HepG2 (cell line): Measurements from ENCODE around the gene SAMD4A. TPM values are rescaled to one million over a fixed set of nuclear protein-coding genes. Genes with fewer than 3 reads are reported as not detected.

Experiments
- ATF2 ChIP-seq: sonication (generic); formaldehyde crosslinking; IDR thresholded peaks from 2 replicates; pipeline ENCODE4 v1.4.0; 2020; ENCODE audit warnings: missing genetic modification reagents
- BCL6 ChIP-seq: IDR thresholded peaks from 2 replicates; pipeline ENCODE4 v1.6.1; 2016; ENCODE audit warnings: missing genetic modification reagents, missing compliant biosample characterization
- CBFB ChIP-seq: sonication (generic); formaldehyde crosslinking; IDR thresholded peaks from 2 replicates; pipeline ENCODE4 v1.4.0; 2020; ENCODE audit warnings: missing genetic modification reagents
- FOXJ3 ChIP-seq: sonication (generic); formaldehyde crosslinking; IDR thresholded peaks from 2 replicates; pipeline ENCODE4 v1.4.0; 2020; ENCODE audit warnings: missing genetic modification reagents, mild to moderate bottlenecking, borderline replicate concordance
- GATAD2A ChIP-seq: IDR thresholded peaks from 2 replicates; pipeline ENCODE4 v1.6.1; 2016
- MEF2D ChIP-seq: sonication (generic); formaldehyde crosslinking; IDR thresholded peaks from 2 replicates; pipeline ENCODE4 v1.5.1; 2020; ENCODE audit warnings: mild to moderate bottlenecking, missing genetic modification reagents
- MYC ChIP-seq: sonication (generic); formaldehyde crosslinking; IDR thresholded peaks from 2 replicates; pipeline ENCODE4 v1.9.0; 2021; ENCODE audit warnings: missing genetic modification reagents, borderline replicate concordance
- NCOA1 ChIP-seq: sonication (generic); formaldehyde crosslinking; IDR thresholded peaks from 2 replicates; pipeline ENCODE4 v1.9.0; 2021; ENCODE audit warnings: missing genetic modification reagents
- NCOA2 ChIP-seq: sonication (generic); formaldehyde crosslinking; IDR thresholded peaks from 2 replicates; pipeline ENCODE4 v1.8.0; 2022; ENCODE audit warnings: inconsistent platforms
- SIX1 ChIP-seq: sonication (generic); formaldehyde crosslinking; IDR thresholded peaks from 2 replicates; pipeline ENCODE4 v1.4.0; 2020; ENCODE audit warnings: missing genetic modification reagents, borderline replicate concordance
- SOX13 ChIP-seq, 3 experiments: fragments of 450-650 bp in 1 of 3; sonication (generic) in 1 of 3; formaldehyde crosslinking in 1 of 3; IDR thresholded peaks in 2 of 3; conservative IDR thresholded peaks in 1 of 3; 2 replicates each; pipeline versions ENCODE4 v1.5.0 to v1.6.1; 2016 to 2020; ENCODE audit warnings: antibody characterized with exemption in 1 of 3, mild to moderate bottlenecking in 1 of 3, missing compliant biosample characterization in 1 of 3, missing genetic modification reagents in 1 of 3, moderate library complexity in 1 of 3
- TBL1XR1 ChIP-seq: fragments of 150-350 bp; IDR thresholded peaks from 2 replicates; pipeline ENCODE4 v1.6.1; 2014; ENCODE audit warnings: borderline replicate concordance, low read length; ENCODE audit not compliant: partially characterized antibody
- ZFP37 ChIP-seq: sonication (generic); formaldehyde crosslinking; IDR thresholded peaks from 2 replicates; pipeline ENCODE4 v1.4.0; 2020; ENCODE audit warnings: missing genetic modification reagents, borderline replicate concordance
- ZNF660 ChIP-seq: sonication (generic); formaldehyde crosslinking; IDR thresholded peaks from 2 replicates; pipeline ENCODE4 v1.5.1; 2020; ENCODE audit warnings: mild to moderate bottlenecking, low read depth, missing genetic modification reagents, borderline replicate concordance
- ZXDC ChIP-seq: sonication (generic); formaldehyde crosslinking; IDR thresholded peaks from 2 replicates; pipeline ENCODE4 v1.5.0; 2020; ENCODE audit warnings: mild to moderate bottlenecking, missing genetic modification reagents
- polyA plus RNA-seq, 8 experiments: library from polyadenylated mRNA; depleted of rRNA in 3 of 8; stranded (reverse) in 7 of 8; unstranded in 1 of 8; fragments of >200 nt; fragmentation: Illumina TruSeq in 4 of 8; extraction: Trizol in 4 of 8; gene quantifications; 2 replicates each; pipeline versions ENCODE4 v1.2.1 to v1.2.3, GENCODE V29; 2011 to 2016; ENCODE audit warnings: low read depth in 4 of 8, missing spikeins in 1 of 8, mixed read lengths in 1 of 8; ENCODE audit not compliant: insufficient read depth in 1 of 8
- total RNA-seq, 5 experiments: library from RNA; depleted of rRNA; stranded (reverse); fragments of >200 nt; fragmentation: Illumina TruSeq; extraction: Trizol; gene quantifications; 2 replicates each; pipeline ENCODE4 v1.2.3, GENCODE V29; 2016; ENCODE audit warnings: low read depth in 1 of 5
- TF ChIP-seq, protein P1 (sequence below): sonication (generic); formaldehyde crosslinking; IDR thresholded peaks from 2 replicates; pipeline ENCODE4 v1.8.0; 2022; ENCODE audit warnings: missing genetic modification reagents, low read depth, mild to moderate bottlenecking, borderline replicate concordance

The SAMD4A gene
- total and polyA plus RNA-seq, 2 of the 13 experiments (the other 11 are each of a cell fraction or from before 2014, with no cell fraction given) = 11.8 to 13.0 TPM

DNA sequence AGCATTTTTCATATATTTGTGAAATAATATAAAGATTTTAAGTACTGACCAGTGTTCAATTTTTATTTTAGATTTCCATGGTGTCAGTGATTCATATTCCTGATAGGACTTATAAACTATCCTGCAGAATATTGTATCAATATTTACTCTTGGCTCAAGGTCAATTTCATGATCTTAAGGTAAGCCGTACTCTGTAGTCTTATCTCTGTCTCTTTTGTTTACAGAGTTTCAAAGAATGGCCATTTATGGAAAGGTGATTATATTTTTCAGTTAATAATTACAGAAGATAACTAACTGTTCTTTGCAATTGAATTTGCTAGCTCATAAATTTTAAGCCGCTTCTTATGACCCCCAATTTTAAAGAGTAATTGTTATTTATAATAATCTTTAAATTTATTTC, 29.3 kb upstream of the SAMD4A start (continued):
- peak; percentile 92 for TF ChIP-seq TBL1XR1
- TF ChIP-seq FOXJ3 = peak; percentile 26; the same call in 1 of the 2 replicates
- TF ChIP-seq NCOA1 (CRISPR knock-in tag) = no peak
- TF ChIP-seq, protein P1, sequence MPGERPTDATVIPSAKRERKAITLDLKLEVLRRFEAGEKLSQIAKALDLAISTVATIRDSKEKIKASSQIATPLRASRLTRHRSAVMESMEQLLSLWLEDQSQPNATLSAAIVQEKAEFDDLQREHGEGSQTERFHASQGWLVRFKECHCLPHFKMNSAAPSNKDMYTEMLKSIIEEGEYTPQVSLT (CRISPR knock-in tag) = no peak
- TF ChIP-seq MYC (CRISPR knock-in tag) = no peak
- no peak for TF ChIP-seq ZFP37 (CRISPR knock-in tag)
- 0 out of 2 replicates have a peak, but pooled peaks have one; percentile 28 for TF ChIP-seq MEF2D (CRISPR knock-in tag)
- peak; percentile 75 for TF ChIP-seq NCOA2 (CRISPR knock-in tag)
- no peak for TF ChIP-seq SOX13 (IDR thresholded peaks at IDR 0.05)
- peak in 1 of 2 experiments; percentile 78; a peak in 2 of 4 replicates for TF ChIP-seq SOX13 (CRISPR knock-in tag; conservative IDR thresholded peaks at IDR 0.05 in 1 of 2, IDR thresholded peaks at IDR 0.05 in 1 of 2)
- TF ChIP-seq SIX1 (CRISPR knock-in tag) = peak; percentile 52; the same call in 1 of the 2 replicates
- no peak for TF ChIP-seq ZNF660
- peak; percentile 71 for TF ChIP-seq GATAD2A (CRISPR knock-in tag)
- no peak for TF ChIP-seq ZXDC (CRISPR knock-in tag)
- no peak for TF ChIP-seq CBFB (CRISPR knock-in tag)
- peak; percentile 94 for TF ChIP-seq BCL6 (CRISPR knock-in tag)
- no peak; the same call in 1 of the 2 replicates for TF ChIP-seq ATF2 (CRISPR knock-in tag)
